Glomerular endothelial cell (primary cell): ENCODE data around the gene HOMER1. TPM values are rescaled to one million over a fixed set of nuclear protein-coding genes. Genes with fewer than 3 reads are reported as not detected.
"Not testable (repeated sequence)": the region's sequence is repeated elsewhere in the genome, so short reads cannot be mapped to it uniquely, and the experiment has no call there.

Experiments
- DNase-seq: peaks from one replicate; pipeline ENCODE4 v3.0.0-alpha.2; 2011; ENCODE audit warnings: low read depth, low spot score; ENCODE audit errors: extremely low read depth
- total RNA-seq: library from RNA; depleted of rRNA; stranded (reverse); fragments of >200 nt; gene quantifications from 2 replicates; pipeline ENCODE4 v1.2.3, GENCODE V29; 2015

Gene HOMER1
- total RNA-seq, 1 donor from 2014 or later, result 4.7 TPM

GRCh38 chr5:79436224-79436623, 77.7 kb downstream of the HOMER1 start:
- DNase-seq, result no peak

DNA sequence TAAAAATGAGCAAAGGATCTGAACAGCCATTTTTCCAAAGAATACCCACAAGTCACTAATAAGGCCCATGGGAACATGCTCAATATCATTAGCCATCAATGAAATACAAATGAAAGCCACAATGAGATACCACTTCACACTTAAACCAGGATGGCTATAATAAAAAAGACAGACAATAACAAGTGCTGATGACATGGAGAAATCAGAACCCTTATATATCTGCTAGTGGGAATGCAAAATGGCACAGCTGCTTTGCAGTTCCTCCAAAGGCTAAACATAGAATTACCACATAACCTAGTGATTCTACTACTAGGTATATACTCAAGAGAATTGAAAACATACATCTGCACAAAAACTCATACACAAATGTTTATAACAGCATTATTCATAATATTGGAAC, 83.7 kb downstream of the HOMER1 start:
- no peak for DNase-seq

DNA sequence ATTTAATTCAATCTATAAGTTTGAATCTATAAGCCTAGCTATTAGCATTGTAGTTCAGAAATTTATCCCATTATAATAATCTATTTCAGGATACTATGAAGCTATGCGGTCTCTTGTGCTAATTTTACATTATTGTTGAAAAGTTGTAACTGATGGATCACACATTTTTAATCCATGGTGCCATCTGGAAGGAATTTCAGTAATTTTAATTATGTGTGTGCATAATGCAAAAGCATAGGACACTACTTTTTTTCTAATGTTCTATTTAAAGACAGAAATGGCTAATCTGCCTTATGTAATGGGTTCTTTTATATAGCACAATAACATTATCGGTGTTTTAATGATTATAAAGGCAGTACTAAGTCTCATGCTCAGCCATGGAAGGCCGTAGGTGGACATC, 90.6 kb downstream of the HOMER1 start:
- DNase-seq, result no peak

GRCh38 chr5:79420248-79420647, 93.7 kb downstream of the HOMER1 start:
- DNase-seq, result no peak

- no peak for DNase-seq
Measured at GRCh38 chr5:79418276-79418675, 95.7 kb downstream of the HOMER1 start.

DNA sequence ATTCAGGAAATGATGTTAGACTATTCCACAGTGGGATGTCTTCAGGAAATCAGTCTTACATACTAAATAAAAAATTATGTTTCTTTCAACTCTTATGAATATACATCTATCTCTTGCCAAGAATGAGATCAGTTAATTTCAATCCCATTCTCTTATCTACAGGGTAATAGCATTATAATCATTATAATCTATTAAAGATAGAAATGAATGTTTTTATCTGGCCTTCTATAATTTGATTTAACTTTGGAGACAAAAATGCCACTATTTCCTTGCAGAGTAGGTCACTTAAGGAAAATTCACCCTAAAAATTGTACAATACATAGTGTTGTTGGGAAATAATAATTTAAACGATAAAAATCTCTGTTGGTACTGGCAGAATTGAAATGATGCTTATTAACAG, 96.4 kb downstream of the HOMER1 start:
- DNase-seq, result no peak

DNA sequence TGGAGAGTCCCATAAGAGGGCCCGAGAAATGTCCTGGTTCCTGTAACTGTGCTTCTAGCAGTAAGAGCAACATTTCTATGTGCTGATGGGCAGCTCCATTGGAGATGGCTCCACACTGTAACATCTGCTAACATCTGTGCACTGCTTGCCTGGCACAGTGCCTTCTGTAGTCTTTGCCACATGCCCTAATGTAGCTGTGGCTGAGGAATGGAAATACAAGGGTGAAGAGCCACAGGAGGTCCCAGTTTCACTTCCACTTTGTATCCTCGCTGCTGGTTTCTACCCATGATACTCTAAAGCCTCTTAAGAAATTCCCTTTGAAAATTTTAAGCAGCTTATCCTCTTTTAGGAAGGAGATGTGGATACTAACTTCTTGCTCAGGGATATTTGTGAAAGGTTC, 97.4 kb downstream of the HOMER1 start:
- DNase-seq, result no peak

DNA sequence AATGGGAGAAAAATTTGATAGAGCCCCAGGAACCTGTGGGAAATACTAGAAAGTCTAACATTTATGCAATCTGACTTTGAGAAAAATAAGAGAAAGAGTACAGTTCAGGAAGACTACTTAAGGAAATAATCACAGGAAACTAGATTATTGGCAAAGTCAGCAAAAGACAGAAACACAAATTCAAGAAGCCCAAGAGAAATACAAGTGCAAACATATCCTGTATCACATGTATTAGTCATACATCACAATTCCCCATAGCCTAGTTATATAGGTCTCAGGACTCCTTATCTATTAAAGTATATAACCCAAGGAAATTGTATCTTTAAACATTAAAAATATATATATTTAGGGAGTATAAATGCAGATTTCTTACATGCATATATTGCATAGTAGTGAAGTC, 100.8 kb downstream of the HOMER1 start:
- DNase-seq, result no peak

DNA sequence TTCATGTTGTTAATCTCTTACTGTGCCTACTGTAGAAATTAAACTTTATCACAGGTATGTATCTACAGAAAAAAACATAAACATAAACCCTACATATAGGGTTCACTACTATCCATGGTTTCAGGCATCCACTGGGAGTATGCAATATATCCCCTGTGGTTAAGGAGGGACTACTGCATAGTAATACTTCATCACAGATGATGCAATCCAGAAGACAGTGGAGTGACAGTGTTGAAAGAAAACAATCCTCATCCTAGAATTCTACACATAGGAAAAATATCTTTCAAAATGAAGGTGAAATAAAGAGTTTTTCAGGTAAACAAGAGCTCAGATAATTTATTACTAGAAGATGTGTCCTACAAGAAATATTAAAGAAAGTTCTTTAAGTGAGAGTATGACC, 105.9 kb downstream of the HOMER1 start:
- no peak for DNase-seq

GRCh38 chr5:79407591-79407990, 106.3 kb downstream of the HOMER1 start:
- no peak for DNase-seq

DNA sequence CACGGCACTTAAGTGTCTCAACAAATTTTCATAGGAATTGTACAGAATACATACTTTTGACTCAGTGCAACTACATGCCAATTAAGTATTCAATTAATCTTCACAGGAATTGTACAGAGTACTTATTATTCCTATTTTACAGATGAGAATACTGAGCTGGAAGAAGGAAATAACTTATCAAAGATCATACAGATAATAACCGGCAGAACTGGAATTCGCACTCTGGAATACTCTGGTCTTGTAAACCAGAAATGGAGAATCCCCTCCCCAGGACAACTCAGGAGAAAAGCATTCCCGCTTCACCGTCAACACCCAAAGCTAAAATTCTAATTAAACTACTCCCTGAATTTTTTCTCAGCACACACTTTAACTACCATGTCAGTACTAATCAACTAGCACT, 112.7 kb downstream of the HOMER1 start:
- no peak for DNase-seq

DNA sequence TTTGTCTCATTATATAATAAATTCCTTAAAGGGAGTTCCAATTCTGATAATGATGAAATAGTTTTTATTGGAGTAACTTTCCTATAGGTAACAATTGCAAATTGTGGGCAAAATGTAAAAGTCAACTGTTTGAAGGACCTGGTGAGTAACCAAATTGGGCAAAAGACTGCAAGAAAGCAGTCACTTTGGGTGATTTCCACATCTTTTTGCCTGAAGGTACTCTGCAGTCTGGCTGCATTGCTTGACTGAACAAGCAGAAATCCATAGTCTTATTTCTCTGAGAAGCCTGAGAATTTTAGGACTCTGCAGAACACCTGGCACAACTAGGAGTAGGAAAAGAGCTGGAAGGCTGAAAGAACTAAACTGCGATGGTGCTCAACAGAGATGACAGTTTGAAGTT, 114.9 kb downstream of the HOMER1 start:
- no peak for DNase-seq

DNA sequence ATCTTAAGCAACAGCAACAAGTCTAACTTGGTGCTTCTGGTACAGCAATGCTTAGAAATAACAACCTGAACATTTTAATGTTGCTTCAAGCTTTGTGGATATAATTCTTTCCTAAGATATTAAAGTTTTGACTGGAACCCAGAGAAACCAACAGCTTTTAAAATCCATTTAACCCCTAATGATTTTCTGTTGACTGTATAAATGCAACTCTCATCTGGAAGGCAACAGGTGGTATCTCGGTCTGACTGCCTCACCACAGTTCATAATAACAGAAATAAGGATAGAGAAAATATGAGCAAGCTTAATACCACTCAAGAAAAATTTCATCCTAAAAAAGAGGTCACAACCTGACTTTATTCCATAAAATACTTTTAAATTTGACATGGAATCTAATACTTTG, 116.9 kb downstream of the HOMER1 start:
- DNase-seq, result no peak

- DNase-seq, result no peak
Measured at GRCh38 chr5:79396265-79396664, 117.7 kb downstream of the HOMER1 start.

DNA sequence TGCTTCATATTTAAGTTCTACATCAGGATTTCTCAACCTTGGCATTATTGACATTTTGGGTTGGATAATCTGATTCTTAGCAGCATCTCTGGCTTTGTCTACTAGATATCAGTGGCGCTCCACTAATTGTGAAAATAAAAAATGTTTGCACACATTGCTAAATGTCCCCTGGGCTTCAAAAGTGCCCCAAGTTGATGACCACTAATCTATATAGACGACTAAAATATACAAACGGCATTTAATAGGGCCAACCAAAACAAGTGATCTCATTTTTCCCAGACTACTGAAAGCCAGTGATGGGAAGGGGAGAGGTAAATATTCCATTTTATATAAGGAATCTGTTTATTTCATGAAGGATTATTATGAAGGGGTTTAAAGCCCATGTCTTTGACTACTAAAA, 118.6 kb downstream of the HOMER1 start:
- no peak for DNase-seq

GRCh38 chr5:79392776-79393175, 121.2 kb downstream of the HOMER1 start:
- DNase-seq, result no peak

GRCh38 chr5:79386679-79387078, 127.3 kb downstream of the HOMER1 start:
- DNase-seq, result no peak

GRCh38 chr5:79385126-79385525, 128.8 kb downstream of the HOMER1 start:
- not testable (repeated sequence) for DNase-seq

DNA sequence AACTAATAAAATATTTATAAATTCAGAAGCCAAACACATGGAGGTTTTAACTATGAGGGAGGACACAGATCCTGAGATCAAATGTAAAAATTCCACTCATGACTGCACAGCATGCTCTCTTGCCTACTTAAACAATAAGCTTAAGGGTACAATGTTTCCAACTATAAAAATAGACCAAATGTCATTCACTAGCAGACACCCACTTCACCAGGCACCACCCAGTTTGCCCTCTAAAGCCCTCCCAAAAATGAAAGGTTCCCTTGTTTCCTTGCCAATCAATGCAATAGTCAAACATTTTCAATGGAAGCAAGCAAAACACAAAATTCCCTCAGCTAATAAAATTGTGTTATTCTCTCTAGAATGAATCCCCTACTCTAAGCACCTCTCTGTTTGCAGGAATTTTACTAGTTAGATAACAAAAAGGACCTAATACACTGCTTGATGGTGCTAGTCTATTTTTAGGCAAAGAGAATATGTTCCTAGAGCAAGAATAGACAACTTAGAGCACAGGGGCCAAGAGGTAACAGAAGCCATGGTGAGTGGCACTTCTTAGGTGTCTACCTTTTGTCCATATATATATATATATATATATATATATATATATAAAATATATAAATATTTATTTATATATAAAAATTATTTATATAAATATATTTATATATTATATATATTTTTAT, 135.3 kb downstream of the HOMER1 start:
- DNase-seq, result no peak

- DNase-seq, result no peak
Measured at GRCh38 chr5:79357398-79357797, 156.5 kb downstream of the HOMER1 start.

GRCh38 chr5:79349881-79350280, 164.1 kb downstream of the HOMER1 start:
- no peak for DNase-seq

DNA sequence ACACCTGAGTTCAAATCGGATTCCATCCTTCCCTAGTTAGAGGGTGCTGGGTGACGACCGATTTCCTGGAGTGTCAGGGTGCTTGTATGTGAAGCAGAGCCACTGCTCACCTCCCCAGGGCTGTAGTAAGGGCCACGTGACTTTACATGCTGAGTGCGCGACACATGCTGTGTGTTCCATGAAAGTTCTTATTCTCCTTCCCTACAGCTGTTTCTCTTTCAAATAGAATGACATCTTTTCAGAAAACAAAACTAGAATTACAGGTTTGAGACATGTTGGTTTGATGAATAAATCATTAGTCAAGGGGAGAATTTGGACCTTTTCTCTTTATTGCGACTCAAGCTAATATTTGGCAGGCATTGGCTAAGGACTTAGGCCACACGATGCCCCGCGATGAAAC, 164.9 kb downstream of the HOMER1 start:
- DNase-seq, result no peak

GRCh38 chr5:79346420-79346824, 167.5 kb downstream of the HOMER1 start:
- DNase-seq, result no peak
